Muscle of back (tissue), 13 donors: ENCODE measurements around the gene CCDC15. TPM values are rescaled to one million over a fixed set of nuclear protein-coding genes. Genes with fewer than 3 reads are reported as not detected.
A peak's percentile ranks its signal among the peaks of the same experiment; 100 is the strongest.

Experiments used
- DNase-seq, 3 donors: peaks; one replicate each; pipeline versions ENCODE4 v3.0.0 to v3.0.0-alpha.2; 2013
- long read RNA-seq, 9 donors: transcript quantifications; one replicate each; lab custom pipeline, GENCODE V29; 2026
- polyA plus RNA-seq, 10 donors: library from polyadenylated mRNA; unstranded; fragments of 120-200 nt; gene quantifications; one replicate each; pipeline ENCODE4 v1.2.1, GENCODE V29; 2013; ENCODE audit not compliant: insufficient read length in 10 of 10

Gene CCDC15
- 1 to 10 TPM; 2.0 to 4.1 (median 3.4) TPM for polyA plus RNA-seq
- long read RNA-seq, donor 1, result 0 reads
- long read RNA-seq, donor 2, result 0 reads
- long read RNA-seq, donor 3, result 0 reads
- long read RNA-seq, donor 4, result 0 reads
- long read RNA-seq, donor 5, result 0 reads
- long read RNA-seq, donor 6, result 0 reads
- long read RNA-seq, donor 7, result 0 reads
- long read RNA-seq, donor 8, result 0 reads
- long read RNA-seq, donor 9, result 0 reads

DNA sequence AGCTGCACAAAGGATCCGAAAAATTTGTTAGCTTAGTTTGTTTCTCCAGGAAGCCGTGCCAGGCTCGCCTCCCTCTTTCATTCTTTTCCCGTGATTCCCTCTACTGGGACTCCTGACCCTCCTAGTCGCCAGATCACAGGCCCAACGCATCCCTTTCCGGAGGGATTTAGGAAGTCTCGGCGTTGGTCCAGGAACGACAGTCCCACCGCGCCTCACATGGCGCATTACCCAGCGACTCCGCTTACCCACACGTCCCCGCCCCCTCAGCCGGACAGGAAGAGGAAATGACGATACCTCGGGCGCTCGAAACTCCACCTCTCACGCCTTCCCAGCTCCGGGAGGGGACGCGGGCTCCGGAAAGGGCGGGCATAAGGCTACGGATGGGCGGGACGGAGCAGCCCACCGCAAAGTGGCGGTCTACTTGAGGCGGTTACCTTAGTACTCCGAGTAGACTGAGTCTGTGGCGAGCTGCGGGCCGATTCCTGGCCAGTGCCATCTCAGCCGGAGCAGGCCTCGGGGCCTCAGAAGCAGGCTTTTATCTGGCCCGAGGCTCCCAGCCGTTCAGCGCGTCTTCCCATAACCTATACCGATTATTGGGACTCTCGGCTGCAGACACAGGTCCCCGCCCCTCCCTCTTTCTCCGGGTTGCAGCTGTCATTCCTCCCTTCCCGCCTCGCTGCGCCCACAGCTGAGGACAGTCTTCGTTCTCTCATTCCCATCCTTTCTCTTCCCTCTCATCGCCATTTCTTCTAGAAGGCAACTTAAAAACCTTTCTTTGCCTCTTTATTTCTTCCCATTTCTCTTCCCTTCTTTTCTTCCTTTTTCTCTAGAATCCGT lies at the start of gene CCDC15:
Gene CCDC15 (plus strand): TSS at position 450 of the 837 bp plus-strand sequence. CDS start 531 bp downstream, outside the sequence.
- peak; percentile 98 to 99 (median 98) for DNase-seq

DNA sequence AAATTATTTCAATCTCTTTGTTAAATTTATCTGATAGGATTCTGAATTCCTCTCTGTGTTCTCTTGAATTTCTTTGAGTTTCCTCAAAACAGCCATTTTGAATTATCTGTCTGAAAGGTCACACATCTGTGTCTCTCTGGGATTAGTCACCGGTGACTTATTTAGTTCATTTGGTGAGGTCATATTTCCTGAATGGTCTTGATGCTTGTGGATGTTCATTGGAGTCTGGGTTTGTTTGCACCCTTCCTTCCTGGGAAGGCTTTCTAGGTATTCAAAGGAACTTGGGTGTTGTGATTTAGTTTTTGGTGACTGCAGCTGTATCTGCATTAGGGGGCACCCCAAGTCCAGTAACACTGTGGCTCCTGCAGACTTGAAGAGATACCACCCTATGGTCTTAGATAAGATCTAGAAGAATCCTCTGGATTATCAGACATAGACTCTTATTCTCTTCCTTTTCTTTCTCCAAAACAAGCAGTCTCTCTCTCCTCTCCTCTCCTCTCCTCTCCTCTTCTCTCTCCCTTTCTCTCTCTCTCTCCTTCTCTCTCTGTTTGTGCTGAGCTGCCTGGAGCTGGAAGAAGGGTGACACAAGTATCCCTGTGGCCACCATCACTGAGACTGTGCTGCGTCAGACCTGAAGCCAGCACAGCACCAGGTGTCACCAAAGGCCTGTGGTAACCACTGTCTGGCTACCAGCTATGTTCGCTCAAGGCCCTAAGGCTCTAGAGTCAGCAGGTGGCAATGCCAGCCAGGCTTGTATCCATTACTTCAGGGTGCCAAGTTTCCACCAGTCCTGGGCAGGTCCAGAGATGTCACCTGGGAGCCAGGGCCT lies 38.2 kb upstream of the CCDC15 start:
- no peak for DNase-seq

DNA sequence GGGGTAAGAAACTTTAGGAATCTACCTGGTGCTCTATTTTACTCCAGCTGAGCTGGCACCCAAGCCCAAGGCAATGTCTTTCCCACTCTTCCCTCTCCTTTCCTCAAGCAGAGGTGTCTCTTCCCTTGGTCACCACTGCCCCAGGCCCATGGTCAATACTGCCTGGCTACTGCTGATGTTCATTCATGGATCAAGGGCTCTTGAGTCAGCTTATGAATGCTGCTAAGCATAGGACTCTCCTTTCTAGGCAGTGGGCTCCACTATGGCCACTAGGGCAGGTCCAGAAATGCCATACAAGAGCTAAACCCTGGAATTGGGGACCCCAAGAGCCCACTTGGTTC lies 37.7 kb upstream of the CCDC15 start:
- no peak for DNase-seq

- DNase-seq, result peak in 2 of 3 donors; percentile 44 to 63
Observed at GRCh38 chr11:124917115-124917637, 36.8 kb upstream of the CCDC15 start.

DNA sequence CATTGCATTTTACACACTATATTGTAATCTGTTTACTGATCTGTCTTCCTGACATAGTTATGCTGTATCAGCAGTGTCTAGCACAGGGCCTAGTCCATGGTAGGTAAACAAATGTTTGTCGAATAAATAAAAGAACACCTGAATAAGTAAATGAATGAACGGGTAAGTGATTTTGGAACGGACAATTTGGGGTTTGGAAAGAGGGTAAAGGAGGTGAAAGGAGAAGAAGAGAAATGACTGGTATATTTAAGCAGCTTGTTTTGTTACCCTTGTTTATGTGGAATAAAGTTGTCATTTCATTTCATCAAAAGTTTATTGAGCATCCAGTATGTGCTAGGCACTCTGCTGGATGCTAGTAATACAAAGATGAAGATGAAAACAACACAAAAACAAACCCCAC lies 35.1 kb upstream of the CCDC15 start, which contains the start of gene HEPN1:
Gene HEPN1 (plus strand): TSS at position 301 of the 400 bp plus-strand sequence.
- DNase-seq, result no peak

GRCh38 chr11:124919898-124920297 lies 34.1 kb upstream of the CCDC15 start:
- DNase-seq, result peak in 1 of 3 donors; percentile 47

GRCh38 chr11:124920356-124920755 lies 33.6 kb upstream of the CCDC15 start:
- no peak for DNase-seq

DNA sequence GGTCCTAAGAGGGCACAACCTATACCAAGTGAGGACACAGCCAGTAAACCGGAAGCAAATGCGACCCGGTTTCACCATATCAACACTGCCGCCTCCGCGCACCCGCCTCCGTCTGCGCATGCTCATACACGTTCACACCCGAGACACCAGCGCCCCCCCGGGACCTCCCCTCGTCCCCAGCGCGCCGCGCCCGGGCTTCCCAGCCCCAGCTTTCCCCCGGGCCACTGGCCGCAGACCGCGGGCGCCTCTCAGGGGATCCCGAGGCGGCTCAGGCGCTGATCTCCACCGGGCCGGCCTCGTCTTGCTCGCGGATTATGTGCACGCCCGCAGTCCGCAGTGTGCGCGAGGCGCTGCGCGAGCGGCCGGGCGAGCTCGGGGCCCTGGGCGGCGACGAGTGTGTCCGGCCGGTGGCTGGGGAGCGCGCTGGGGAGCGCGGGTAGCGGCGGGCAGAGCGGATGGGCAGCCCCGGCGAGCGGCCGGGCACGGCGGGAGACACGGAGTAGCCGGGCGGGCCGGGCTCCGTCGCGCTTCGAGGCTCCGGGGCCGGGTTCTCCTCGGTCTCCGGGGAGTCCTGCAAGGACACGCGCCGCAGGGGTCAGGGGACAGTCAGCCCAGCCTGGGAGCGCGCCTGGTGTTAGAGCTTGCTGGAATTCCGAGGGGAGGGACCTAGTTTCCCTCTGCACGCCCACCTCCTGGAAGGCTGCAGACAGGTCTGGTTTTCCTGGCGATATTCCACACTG lies 33.0 kb upstream of the CCDC15 start:
- peak; percentile 73 to 89 (median 79) for DNase-seq

DNA sequence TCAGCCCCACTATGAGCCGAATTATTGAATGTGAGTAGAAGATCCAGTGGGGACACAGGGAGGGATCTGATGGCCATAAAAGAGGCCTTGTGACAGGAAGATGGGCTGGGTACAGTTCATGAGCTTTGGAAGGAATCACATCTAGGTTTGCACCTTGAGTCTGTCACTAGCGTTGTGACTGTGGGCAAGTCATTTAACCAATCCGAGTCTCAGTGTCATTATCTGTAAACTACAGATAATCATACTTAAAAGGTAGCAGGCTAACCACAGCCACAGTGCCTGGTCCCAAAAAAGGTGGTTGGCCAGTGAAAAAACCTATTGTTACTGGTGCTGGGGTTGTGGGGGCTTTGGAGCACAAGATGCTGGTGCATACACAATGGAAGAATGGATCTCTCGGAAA lies 31.2 kb upstream of the CCDC15 start:
- no peak for DNase-seq

DNA sequence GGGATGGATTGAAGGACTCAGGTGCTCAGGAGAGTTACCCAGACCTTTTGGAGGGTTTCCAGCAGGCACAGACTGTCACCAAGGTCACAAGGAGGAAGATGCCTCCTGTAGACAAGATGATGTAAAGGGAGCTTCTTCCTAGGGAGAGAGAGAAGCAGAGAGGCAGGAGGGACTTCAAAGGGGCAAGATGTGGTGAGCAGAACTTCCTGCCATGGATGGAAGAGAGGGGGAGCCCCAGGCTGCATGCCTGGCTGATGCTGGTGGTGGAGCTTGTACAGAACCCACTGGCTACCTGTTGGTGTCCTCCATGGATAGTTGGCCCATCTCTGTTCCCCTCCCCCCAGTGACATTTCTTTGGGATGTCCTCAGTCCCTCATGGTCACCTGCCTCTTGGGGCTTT lies 30.7 kb upstream of the CCDC15 start:
- DNase-seq, result no peak

GRCh38 chr11:124928942-124929665 lies 24.9 kb upstream of the CCDC15 start:
- peak in 2 of 3 donors; percentile 28 to 51 for DNase-seq

DNA sequence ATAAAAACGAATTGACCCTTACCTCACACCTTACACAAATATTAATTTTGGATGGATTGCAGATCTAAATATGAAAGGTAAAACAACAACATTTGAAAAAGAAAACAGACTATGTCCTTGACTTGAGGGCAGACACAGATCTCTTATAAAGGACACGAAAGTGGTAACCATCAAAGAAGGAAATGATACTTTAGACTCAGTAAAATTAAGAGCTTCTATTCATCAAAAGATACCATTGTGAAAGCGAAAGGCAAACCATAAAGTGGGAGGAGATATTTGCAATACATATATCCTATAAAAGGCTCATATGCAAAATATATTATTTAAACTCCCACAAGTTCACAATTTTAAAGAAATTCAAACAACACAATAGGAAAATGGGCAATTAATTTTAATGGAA lies 23.2 kb upstream of the CCDC15 start:
- no peak for DNase-seq

- DNase-seq, result no peak
Observed at GRCh38 chr11:124934862-124935547, 19.0 kb upstream of the CCDC15 start.

DNA sequence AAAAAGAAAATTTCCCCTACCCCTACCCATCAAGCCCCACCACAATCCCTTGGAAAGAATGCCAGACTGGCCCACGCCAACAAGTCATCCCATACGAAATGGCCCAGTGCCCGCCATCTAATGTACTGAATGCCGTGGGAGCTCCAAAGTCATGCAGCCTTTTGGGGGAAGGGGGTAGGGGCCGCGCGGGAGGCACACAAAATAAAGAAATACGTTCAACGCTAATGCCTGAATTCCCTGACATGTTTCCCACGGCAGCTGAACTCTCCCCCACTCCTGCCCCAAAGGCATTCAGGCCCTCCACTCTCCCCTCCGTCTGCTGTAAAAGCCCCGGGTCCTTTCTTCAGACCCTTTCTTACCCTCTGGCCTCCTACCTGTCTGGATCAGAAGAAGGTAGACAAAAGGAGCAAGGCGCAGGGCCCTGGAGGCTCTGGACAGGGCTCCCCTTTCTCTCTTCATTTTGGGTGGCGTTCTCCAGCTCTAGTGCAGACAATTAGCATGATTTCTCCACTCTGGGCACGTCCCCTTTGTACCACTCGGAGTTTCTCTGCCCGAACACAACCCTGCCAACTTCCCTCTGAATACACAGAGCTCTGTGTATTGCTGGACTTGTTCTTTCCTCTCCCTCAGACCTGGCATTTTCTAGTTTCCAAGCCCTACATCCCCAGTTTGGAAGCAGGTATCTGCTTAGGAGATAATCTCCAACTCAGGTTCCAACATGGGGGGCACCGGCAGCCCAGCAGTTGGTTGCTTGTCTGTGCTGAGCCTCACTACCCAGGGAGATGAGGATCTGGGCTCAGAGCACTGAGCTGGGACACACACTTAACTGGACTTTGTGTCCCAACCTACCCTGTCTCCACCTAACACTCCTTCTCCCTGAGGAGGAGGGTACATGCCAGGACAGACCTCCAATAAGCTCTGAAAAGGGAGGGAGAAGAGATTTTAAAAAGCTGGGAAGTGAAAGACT lies 18.2 kb upstream of the CCDC15 start, which contains the start of gene HEPACAM:
Gene HEPACAM (minus strand): TSS at position 500 of the 967 bp plus-strand sequence. CDS start 41 bp downstream, at position 459.
- no peak for DNase-seq

- no peak for DNase-seq
Observed at GRCh38 chr11:124937336-124937935, 16.6 kb upstream of the CCDC15 start.

DNA sequence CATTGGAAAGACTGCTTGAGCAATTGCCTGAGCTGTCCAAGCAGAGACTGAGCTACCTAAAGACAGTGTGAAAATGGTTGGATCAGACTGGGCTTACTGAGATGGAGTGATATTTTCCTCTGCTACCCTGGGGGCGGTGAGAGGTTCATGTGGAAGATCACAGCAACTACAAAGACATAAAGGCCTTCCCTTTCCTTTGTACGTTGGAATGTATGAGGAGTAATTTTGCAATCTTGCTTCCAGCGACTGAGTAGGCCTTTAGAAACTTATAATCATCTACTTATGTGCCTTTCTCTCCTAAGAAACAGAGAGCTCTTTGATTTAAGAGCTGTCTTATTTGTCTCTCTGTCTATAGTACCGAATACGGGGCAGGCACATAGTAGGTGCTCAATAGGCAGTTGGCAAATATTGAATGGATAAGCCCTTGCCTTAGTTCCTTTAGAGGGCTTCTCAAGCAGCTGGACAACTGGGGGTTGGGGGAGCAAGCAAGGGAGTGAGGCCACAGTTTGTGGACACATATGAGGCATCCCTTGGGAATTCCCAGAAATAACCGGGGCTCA lies 15.7 kb upstream of the CCDC15 start:
- DNase-seq, result no peak

- no peak for DNase-seq
Observed at GRCh38 chr11:124938970-124939369, 15.0 kb upstream of the CCDC15 start.

DNA sequence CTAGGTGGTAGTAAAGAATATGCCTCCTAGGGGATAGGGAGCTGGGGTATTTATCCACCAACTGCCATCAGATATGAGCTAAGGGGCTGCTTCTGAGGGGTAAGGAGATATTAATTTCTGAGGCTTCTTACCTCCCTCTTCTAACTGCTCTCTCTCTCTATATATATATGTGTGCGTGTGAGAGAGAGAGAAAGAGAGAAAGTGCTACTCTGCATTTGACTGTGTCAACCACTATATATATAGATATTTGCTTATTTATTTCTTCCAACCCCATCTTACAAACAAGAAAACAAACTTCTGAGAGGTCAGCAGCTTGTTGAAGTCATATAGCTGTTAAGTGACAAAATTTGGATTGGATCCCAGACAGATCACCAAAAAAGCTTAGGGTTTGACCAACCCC lies 12.3 kb upstream of the CCDC15 start:
- no peak for DNase-seq
